Spleen (tissue), 7 donors: ENCODE results near the gene ZSWIM6.

ENCODE experiments used
- POLR2A ChIP-seq, 3 donors: fragments of 450-650 bp; IDR thresholded peaks; one replicate each; pipeline ENCODE4 v1.5.1; 2017; ENCODE audit warnings: antibody characterized with exemption in 3 of 3, mild to moderate bottlenecking in 1 of 3
- POLR2AphosphoS5 ChIP-seq, 3 donors: sonication (generic); formaldehyde crosslinking; IDR thresholded peaks; one replicate each; pipeline ENCODE4 v1.5.1; 2017; ENCODE audit warnings: antibody characterized with exemption in 3 of 3
- TF ChIP-seq, protein P1 (sequence below), 11 experiments: fragments of 200-600 bp in 7 of 11; fragments of 450-650 bp in 4 of 11; sonication (generic) in 4 of 11; IDR thresholded peaks in 8 of 11; conservative IDR thresholded peaks in 3 of 11; 1 replicate in 7 of 11; 2 replicates in 4 of 11; pipeline versions ENCODE4 v1.4.0 to v1.8.0; 2016 to 2021; ENCODE audit warnings: antibody characterized with exemption in 11 of 11, inconsistent platforms in 4 of 11, mild to moderate bottlenecking in 1 of 11
- donor health status: DM: no; HTN: no; CAD: no; lungs with moderate emphysema.
- donor health status: DM: no; HTN: no; CAD: no.
- donor health status: DM: no; HTN: no; CAD: no.

GRCh38 chr5:61321669-61322068 lies 10.4 kb upstream of the ZSWIM6 start:
- TF ChIP-seq, protein P1, sequence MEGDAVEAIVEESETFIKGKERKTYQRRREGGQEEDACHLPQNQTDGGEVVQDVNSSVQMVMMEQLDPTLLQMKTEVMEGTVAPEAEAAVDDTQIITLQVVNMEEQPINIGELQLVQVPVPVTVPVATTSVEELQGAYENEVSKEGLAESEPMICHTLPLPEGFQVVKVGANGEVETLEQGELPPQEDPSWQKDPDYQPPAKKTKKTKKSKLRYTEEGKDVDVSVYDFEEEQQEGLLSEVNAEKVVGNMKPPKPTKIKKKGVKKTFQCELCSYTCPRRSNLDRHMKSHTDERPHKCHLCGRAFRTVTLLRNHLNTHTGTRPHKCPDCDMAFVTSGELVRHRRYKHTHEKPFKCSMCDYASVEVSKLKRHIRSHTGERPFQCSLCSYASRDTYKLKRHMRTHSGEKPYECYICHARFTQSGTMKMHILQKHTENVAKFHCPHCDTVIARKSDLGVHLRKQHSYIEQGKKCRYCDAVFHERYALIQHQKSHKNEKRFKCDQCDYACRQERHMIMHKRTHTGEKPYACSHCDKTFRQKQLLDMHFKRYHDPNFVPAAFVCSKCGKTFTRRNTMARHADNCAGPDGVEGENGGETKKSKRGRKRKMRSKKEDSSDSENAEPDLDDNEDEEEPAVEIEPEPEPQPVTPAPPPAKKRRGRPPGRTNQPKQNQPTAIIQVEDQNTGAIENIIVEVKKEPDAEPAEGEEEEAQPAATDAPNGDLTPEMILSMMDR (IDR thresholded peaks at IDR 0.05 in 8 of 11, conservative IDR thresholded peaks at IDR 0.05 in 3 of 11): no peak
- no peak for TF ChIP-seq POLR2A (IDR thresholded peaks at IDR 0.05)
- TF ChIP-seq POLR2AphosphoS5 (IDR thresholded peaks at IDR 0.05): no peak
